Osteocyte (in vitro differentiated cells): ENCODE results near the gene MRTFA. TPM values are rescaled to one million over a fixed set of nuclear protein-coding genes. Genes with fewer than 3 reads are reported as not detected.
"Not testable (repeated sequence)": the region's sequence is repeated elsewhere in the genome, so short reads cannot be mapped to it uniquely, and the experiment has no call there.

Experiments
- DNase-seq: peaks from one replicate; pipeline ENCODE4 v3.0.0; 2021; ENCODE audit warnings: mixed read lengths; ENCODE audit not compliant: unreplicated experiment; ENCODE audit errors: extremely low spot score
- H3K27ac Mint-ChIP-seq: one replicate; pipeline ENCODE4 v1.8.0; 2021; ENCODE audit warnings: mild to moderate bottlenecking, mixed read lengths; ENCODE audit not compliant: unreplicated experiment
- H3K27me3 Mint-ChIP-seq: one replicate; pipeline ENCODE4 v1.8.0; 2021; ENCODE audit warnings: mixed read lengths; ENCODE audit not compliant: unreplicated experiment
- H3K36me3 Mint-ChIP-seq: one replicate; pipeline ENCODE4 v1.8.0; 2021; ENCODE audit warnings: mixed read lengths; ENCODE audit not compliant: unreplicated experiment
- H3K4me1 Mint-ChIP-seq: one replicate; pipeline ENCODE4 v1.8.0; 2021; ENCODE audit warnings: mixed read lengths; ENCODE audit not compliant: unreplicated experiment
- H3K4me3 Mint-ChIP-seq: one replicate; pipeline ENCODE4 v1.8.0; 2021; ENCODE audit warnings: mild to moderate bottlenecking, moderate library complexity, mixed read lengths; ENCODE audit not compliant: unreplicated experiment
- H3K9me3 Mint-ChIP-seq: one replicate; pipeline ENCODE4 v1.8.0; 2021; ENCODE audit warnings: mixed read lengths; ENCODE audit not compliant: unreplicated experiment
- total RNA-seq: library from RNA; stranded (reverse); gene quantifications from 2 replicates; pipeline ENCODE4 v1.2.1, GENCODE V29; 2021
- TF ChIP-seq, protein P1 (sequence below): fragments of 200-600 bp; sonication (generic); IDR thresholded peaks from 2 replicates; pipeline ENCODE4 v1.5.0; 2021; ENCODE audit warnings: antibody characterized with exemption, mild to moderate bottlenecking, moderate library complexity

The MRTFA gene
- total RNA-seq, 1 donor from 2014 or later, result 59.0 TPM

DNA sequence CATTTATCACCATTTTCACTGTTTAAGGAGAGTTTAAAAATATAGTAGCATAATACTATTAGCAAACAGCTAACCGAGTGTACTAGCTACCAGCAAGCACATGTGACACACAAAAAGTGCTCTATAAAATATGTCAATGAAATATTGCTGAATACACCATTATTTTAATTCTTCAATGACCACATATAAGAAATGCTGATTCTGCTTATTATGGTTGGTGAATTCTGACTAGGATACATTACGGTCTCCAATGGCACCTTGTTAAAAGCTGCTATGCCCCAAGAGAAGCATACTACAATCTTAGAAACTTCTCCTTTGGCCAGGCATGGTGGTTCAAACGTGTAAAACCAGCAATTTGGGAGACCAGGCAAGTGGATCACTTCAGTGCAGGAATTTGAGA is 129.8 kb downstream of the MRTFA start:
- H3K4me1 Mint-ChIP-seq, result peaks cover 62% of the 10 kb centered on the region

DNA sequence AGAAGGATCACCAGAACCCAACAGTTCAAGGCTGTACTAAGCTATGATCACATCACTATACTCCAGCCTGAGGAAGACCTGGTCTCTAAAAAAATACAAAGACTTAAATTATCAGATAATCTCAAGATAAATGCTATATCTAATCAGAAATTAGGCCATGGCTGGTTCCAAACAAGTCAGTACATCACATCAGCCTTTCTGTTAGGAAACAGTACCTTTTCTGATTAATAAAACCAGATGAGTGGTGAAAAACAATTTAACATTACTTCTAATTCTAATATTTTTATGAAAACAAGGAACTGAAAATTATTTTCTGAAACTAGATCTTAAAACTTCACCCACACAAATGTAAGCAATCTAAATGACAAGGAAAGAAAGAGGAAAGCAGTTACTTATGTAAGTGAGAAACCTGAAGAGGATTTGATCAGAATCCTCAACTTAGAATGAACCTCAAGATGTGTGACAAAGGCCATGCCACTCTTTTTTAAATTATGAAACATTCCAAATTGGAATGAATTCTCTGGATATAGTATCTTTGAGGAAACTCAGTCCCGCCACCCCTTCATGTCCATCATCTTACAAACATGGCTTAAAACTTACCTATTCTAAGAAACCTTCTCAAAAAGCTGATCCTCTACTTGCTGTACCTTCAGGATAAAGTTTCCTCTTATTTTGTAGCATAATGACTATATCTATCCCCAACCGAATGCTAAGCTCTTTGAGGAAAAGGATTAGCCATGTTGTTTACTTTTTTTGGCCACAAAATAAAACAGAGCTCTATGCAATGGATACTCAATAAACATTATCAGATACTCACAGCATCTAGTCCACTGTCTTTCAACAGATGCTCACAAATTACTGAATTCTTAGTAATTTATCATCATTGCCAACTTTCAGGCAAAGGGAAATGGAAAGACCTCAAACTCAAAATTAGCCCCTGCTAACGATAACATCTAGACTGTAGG is 132.0 kb downstream of the MRTFA start:
- H3K4me1 Mint-ChIP-seq, result peaks cover 47% of the 10 kb centered on the region
- H3K27me3 Mint-ChIP-seq, result no peaks in the 10 kb centered on the region
- H3K36me3 Mint-ChIP-seq, result peaks cover 6% of the 10 kb centered on the region
- H3K27ac Mint-ChIP-seq, result no peak overlapping the region
- DNase-seq, result no peak
- TF ChIP-seq, protein P1, sequence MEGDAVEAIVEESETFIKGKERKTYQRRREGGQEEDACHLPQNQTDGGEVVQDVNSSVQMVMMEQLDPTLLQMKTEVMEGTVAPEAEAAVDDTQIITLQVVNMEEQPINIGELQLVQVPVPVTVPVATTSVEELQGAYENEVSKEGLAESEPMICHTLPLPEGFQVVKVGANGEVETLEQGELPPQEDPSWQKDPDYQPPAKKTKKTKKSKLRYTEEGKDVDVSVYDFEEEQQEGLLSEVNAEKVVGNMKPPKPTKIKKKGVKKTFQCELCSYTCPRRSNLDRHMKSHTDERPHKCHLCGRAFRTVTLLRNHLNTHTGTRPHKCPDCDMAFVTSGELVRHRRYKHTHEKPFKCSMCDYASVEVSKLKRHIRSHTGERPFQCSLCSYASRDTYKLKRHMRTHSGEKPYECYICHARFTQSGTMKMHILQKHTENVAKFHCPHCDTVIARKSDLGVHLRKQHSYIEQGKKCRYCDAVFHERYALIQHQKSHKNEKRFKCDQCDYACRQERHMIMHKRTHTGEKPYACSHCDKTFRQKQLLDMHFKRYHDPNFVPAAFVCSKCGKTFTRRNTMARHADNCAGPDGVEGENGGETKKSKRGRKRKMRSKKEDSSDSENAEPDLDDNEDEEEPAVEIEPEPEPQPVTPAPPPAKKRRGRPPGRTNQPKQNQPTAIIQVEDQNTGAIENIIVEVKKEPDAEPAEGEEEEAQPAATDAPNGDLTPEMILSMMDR, result no peak
- H3K4me3 Mint-ChIP-seq, result no peak overlapping the region
- H3K9me3 Mint-ChIP-seq, result no peaks in the 10 kb centered on the region

More for the DNA sequence above, 129.8 kb downstream of the MRTFA start:
- H3K4me3 Mint-ChIP-seq, result no peak overlapping the region
- peak overlapping the region; percentile 94 for H3K27ac Mint-ChIP-seq
- TF ChIP-seq, protein P1, result no peak
- no peak for DNase-seq
- peaks cover 5% of the 10 kb centered on the region for H3K36me3 Mint-ChIP-seq
- no peaks in the 10 kb centered on the region for H3K9me3 Mint-ChIP-seq
- no peaks in the 10 kb centered on the region for H3K27me3 Mint-ChIP-seq

DNA sequence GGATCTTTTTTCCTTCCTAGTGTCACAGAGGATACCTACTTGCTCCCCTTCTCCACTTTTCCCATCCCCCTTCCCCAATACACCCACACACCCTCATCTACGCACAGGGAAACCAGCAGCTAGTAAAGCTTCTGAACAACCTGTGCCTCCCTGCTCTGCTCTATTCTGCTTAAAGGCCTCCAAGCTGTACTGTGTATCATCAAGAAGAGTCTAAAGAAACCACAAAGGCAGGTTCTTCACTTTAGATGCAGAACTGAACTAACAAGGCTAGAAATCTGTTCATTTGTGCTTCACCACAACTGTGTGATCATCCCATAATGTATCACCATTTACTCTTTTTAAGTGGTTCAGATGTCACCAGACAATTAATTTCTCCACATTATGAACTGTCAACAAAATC is 133.6 kb downstream of the MRTFA start:
- peaks cover 7% of the 10 kb centered on the region for H3K36me3 Mint-ChIP-seq
- H3K9me3 Mint-ChIP-seq, result no peaks in the 10 kb centered on the region
- no peak for DNase-seq
- no peaks in the 10 kb centered on the region for H3K27me3 Mint-ChIP-seq
- TF ChIP-seq, protein P1, result no peak
- H3K4me1 Mint-ChIP-seq, result peaks cover 45% of the 10 kb centered on the region
- peak overlapping the region; percentile 17 for H3K27ac Mint-ChIP-seq
- H3K4me3 Mint-ChIP-seq, result no peak overlapping the region

DNA sequence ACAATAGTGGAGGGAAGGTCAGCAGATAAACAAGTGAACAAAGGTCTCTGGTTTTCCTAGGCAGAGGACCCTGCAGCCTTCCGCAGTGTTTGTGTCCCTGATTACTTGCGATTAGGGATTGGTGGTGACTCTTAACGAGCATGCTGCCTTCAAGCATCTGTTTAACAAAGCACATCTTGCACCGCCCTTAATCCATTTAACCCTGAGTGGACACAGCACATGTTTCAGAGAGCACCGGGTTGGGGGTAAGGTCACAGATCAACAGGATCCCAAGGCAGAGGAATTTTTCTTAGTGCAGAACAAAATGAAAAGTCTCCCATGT is 136.1 kb downstream of the MRTFA start:
- not testable (repeated sequence) for DNase-seq, H3K36me3 Mint-ChIP-seq, H3K4me3 Mint-ChIP-seq, H3K27me3 Mint-ChIP-seq, H3K9me3 Mint-ChIP-seq
- Mint-ChIP-seq H3K4me1 (peaks cover 42% of the 10 kb centered on the region), H3K27ac (peak overlapping the region; percentile 31)

DNA sequence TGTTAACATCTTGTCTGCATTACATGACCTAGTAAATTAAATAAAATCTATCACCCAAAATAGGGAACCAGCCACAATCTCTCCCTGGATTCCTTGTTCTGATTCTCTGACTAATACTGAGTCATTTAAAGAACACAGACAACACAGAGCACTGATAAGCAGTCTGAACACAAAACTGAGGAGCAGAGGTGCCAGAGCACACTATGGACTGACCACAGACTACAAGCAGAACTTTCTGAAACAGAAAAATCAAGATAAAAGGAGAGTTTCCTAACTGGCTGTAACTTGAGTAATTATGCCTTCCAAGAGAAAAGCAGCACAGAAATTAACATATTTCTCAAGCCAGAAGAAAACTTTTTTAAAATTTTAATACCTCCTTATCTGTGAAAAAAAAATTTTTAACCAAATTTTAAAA is 137.3 kb downstream of the MRTFA start:
- TF ChIP-seq, protein P1, result no peak
- H3K4me3 Mint-ChIP-seq, result peak overlapping the region; percentile 19
- peak overlapping the region; percentile 90 for H3K27ac Mint-ChIP-seq
- no peak for DNase-seq
- H3K4me1 Mint-ChIP-seq, result peaks cover 42% of the 10 kb centered on the region
- no peaks in the 10 kb centered on the region for H3K27me3 Mint-ChIP-seq
- H3K9me3 Mint-ChIP-seq, result no peaks in the 10 kb centered on the region
- H3K36me3 Mint-ChIP-seq, result peaks cover 7% of the 10 kb centered on the region
